ENCODE data around the gene LACTB.

DNA sequence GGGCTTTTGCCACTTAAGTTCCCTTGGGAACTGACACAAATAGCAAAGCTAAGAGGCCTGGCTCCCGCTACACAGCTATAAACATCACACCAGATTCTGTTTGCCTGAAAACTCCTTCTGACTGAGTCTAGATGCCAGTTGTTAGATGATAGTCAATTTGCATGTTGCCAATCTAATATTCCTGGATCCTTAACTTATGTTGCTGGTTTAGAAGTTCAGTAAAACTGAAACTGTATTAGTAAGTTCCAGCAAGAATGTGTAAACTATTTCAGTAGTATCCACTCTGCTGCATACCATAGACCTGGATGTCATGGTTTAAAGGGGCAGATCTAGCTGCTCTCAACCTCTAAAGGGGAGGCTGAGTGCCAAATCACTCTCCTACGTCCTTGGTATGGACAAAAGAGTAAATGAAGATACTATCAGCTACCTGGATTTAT, 27.1 kb upstream of the LACTB start:
- TF ChIP-seq, protein P1, sequence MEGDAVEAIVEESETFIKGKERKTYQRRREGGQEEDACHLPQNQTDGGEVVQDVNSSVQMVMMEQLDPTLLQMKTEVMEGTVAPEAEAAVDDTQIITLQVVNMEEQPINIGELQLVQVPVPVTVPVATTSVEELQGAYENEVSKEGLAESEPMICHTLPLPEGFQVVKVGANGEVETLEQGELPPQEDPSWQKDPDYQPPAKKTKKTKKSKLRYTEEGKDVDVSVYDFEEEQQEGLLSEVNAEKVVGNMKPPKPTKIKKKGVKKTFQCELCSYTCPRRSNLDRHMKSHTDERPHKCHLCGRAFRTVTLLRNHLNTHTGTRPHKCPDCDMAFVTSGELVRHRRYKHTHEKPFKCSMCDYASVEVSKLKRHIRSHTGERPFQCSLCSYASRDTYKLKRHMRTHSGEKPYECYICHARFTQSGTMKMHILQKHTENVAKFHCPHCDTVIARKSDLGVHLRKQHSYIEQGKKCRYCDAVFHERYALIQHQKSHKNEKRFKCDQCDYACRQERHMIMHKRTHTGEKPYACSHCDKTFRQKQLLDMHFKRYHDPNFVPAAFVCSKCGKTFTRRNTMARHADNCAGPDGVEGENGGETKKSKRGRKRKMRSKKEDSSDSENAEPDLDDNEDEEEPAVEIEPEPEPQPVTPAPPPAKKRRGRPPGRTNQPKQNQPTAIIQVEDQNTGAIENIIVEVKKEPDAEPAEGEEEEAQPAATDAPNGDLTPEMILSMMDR (IDR thresholded peaks at IDR 0.05), result no peak
- TF ChIP-seq POLR2A (IDR thresholded peaks at IDR 0.05), result no peak

Measured in heart left ventricle (tissue), 13 donors.